CD8-positive, alpha-beta memory T cell (primary cell): ENCODE data around the gene CCDC78. TPM values are rescaled to one million over a fixed set of nuclear protein-coding genes. Genes with fewer than 3 reads are reported as not detected.
A peak's percentile ranks its signal among the peaks of the same experiment; 100 is the strongest.

Experiments
- CTCF ChIA-PET: fragments of 350-600 bp; sonication (Branson Sonifier 250); formaldehyde crosslinking; loops from one replicate; lab custom pipeline; 2021; ENCODE audit warnings: antibody characterized with exemption; lab: Charles Lee
- POLR2A ChIA-PET: fragments of 350-600 bp; sonication (Branson Sonifier 250); formaldehyde crosslinking; loops from one replicate; lab custom pipeline; 2021; ENCODE audit warnings: antibody characterized with exemption; lab: Charles Lee
- DNase-seq, 5 donors: peaks; one replicate each; pipeline versions ENCODE4 v3.0.0 to v3.0.0-alpha.2; 2020 to 2022; ENCODE audit warnings: mixed read lengths in 1 of 5
- H3K27ac ChIP-seq: one replicate; pipeline ENCODE4 v1.7.0; 2013; ENCODE audit warnings: low read depth, mild to moderate bottlenecking, low read length, moderate library complexity
- H3K27me3 ChIP-seq: 2 replicates; pipeline ENCODE4 v1.7.0; 2013; ENCODE audit warnings: low read length, mild to moderate bottlenecking; ENCODE audit not compliant: insufficient read depth, poor library complexity, severe bottlenecking
- H3K36me3 ChIP-seq: 2 replicates; pipeline ENCODE4 v1.7.0; 2013; ENCODE audit warnings: mild to moderate bottlenecking, low read length, moderate library complexity; ENCODE audit not compliant: insufficient read depth
- H3K4me1 ChIP-seq: 2 replicates; pipeline ENCODE4 v1.7.0; 2013; ENCODE audit warnings: mild to moderate bottlenecking, low read length, moderate library complexity; ENCODE audit not compliant: insufficient read depth
- H3K4me3 ChIP-seq: 2 replicates; pipeline ENCODE4 v1.7.0; 2013; ENCODE audit warnings: mild to moderate bottlenecking, low read length
- H3K9me3 ChIP-seq: 2 replicates; pipeline ENCODE4 v1.7.0; 2013; ENCODE audit warnings: mild to moderate bottlenecking, low read length
- H3K27ac Mint-ChIP-seq, 8 donors: one replicate each; pipeline ENCODE4 v1.8.0; 2020 to 2021; ENCODE audit warnings: mixed read lengths in 8 of 8, mild to moderate bottlenecking in 6 of 8, inconsistent platforms in 3 of 8, moderate library complexity in 3 of 8
- H3K27me3 Mint-ChIP-seq, 2 donors: one replicate each; pipeline ENCODE4 v1.8.0; 2020 to 2021; ENCODE audit warnings: mixed read lengths in 2 of 2, mild to moderate bottlenecking in 1 of 2, moderate library complexity in 1 of 2
- H3K36me3 Mint-ChIP-seq, 3 donors: one replicate each; pipeline ENCODE4 v1.8.0; 2020 to 2021; ENCODE audit warnings: mixed read lengths in 3 of 3, inconsistent platforms in 1 of 3, mild to moderate bottlenecking in 1 of 3
- H3K4me1 Mint-ChIP-seq, 3 donors: one replicate each; pipeline ENCODE4 v1.8.0; 2020 to 2021; ENCODE audit warnings: mixed read lengths in 3 of 3, inconsistent platforms in 1 of 3, mild to moderate bottlenecking in 1 of 3
- H3K4me3 Mint-ChIP-seq, 7 donors: one replicate each; pipeline ENCODE4 v1.8.0; 2020 to 2021; ENCODE audit warnings: mixed read lengths in 7 of 7, mild to moderate bottlenecking in 6 of 7, moderate library complexity in 4 of 7, inconsistent platforms in 2 of 7
- H3K9me3 Mint-ChIP-seq, 5 donors: one replicate each; pipeline ENCODE4 v1.8.0; 2020 to 2022; ENCODE audit warnings: mixed read lengths in 5 of 5, mild to moderate bottlenecking in 3 of 5, moderate library complexity in 2 of 5, inconsistent platforms in 1 of 5
- polyA plus RNA-seq: library from polyadenylated mRNA; unstranded; fragments of 300-500 nt; fragmentation: Illumina TruSeq; gene quantifications from one replicate; pipeline ENCODE4 v1.2.3, GENCODE V29; 2021
- total RNA-seq, 2 experiments: library from RNA; stranded (reverse); gene quantifications; one replicate each; pipeline ENCODE4 v1.2.3, GENCODE V29; 2021

CCDC78 gene
- total and polyA plus RNA-seq, 3 experiments from 2014 or later, result 0.53 to 9.9 (median 9.8) TPM

DNA sequence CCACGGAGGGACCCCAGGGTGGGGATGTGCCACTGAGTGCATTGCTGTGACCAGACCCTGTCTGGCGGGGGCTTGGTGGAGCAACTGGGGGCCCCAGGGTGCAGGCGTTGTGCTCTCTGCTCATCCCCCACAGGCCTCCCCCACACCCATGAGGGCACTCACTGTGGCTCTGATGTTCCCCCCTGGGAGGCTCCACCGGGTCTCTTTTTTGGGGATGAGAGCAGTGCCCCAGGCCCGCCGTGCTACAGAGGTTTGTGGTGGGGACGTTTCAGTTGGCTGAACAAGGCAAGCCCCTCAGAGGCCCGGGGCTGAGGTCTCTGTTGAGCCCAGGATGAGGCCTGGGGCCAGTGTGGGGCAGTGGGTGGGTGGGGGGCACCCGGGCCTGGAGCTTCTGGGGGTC is 2.5 kb downstream of the CCDC78 start:
- ChIA-PET POLR2A (interaction anchor here (1.1 to 5.4 kb wide), 2 partner anchors 8 to 17 kb away, joined by 4 to 53 read pairs; partner anchors contain the start of genes CIAO3 and METRN), CTCF (interaction anchor here (7.2 to 22.8 kb wide), 2 partner anchors 9 to 13 kb away, joined by 59 to 332 read pairs; partner anchors contain the start of genes CIAO3, HAGHL and METRN)
- Mint-ChIP-seq H3K4me3 (peak overlapping the region in 3 of 7 donors; percentile 37 to 74 (median 52)), H3K27me3 (no peaks in the 10 kb centered on the region), H3K27ac (peak overlapping the region in 3 of 8 donors; percentile 47 to 87 (median 47)), H3K9me3 (no peaks in the 10 kb centered on the region), H3K36me3 (no peaks in the 10 kb centered on the region), H3K4me1 (peaks cover 16 to 47% (median 18%) of the 10 kb centered on the region in 3 donors)
- H3K9me3 ChIP-seq, result no peaks in the 10 kb centered on the region
- H3K36me3 ChIP-seq, result no peaks in the 10 kb centered on the region
- no peak overlapping the region for H3K27ac ChIP-seq
- H3K4me3 ChIP-seq, result no peak overlapping the region
- peaks cover 36% of the 10 kb centered on the region for H3K4me1 ChIP-seq
- H3K27me3 ChIP-seq, result no peaks in the 10 kb centered on the region
- no peak for DNase-seq

DNA sequence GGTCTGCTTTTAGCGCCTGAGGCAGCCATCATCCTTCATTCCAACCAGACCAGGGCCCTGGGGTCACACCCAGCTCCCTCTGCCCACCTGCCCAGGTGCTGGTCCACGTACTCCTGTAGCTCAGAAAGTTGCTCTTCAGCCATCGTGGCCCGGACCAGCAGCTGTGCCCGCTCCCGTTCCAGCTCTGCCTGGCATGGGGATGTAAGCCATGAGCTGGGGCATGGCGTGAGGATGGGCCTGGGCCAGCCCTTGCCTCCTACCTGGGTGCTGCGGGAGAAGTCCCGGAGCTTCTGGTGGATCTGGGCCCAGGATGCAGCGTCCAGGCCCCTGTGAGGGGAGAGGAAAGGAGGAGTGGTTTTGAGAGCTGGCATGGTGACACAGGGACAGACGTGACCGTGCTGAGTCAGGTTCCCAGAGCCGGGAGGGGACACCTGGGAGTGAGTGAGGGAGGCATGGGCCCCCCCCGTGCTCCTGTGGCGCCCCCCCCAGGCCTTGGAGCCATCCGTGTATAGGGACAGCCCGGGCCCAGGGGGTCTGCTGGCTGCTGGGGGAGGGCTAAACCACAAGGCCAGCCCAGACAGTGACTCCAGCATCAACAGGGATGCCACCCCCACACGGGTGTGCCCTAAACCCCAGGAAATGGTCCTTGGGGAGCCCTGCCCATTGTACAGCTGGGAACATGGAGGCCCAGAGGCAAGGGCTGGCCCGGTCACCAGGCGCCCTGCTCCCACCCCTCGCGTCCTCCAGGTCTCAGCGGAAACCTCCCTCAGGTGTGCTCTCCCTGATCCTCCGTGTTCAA is 3.2 kb downstream of the CCDC78 start:
- H3K36me3 Mint-ChIP-seq, result no peaks in the 10 kb centered on the region
- ChIA-PET POLR2A (interaction anchor here (3.0 kb wide), 1 partner anchor 33 kb away, joined by 12 read pairs; the partner anchor contains the start of gene WDR24), CTCF (interaction anchor here (2.0 to 22.8 kb wide), 4 partner anchors 9 to 62 kb away, joined by 6 to 332 read pairs (median 35); partner anchors contain the start of genes CIAO3, HAGHL and METRN)
- H3K27ac ChIP-seq, result no peak overlapping the region
- H3K4me1 Mint-ChIP-seq, result peaks cover 16 to 49% (median 19%) of the 10 kb centered on the region in 3 donors
- peak overlapping the region; percentile 37 to 83 (median 68) for H3K4me3 Mint-ChIP-seq
- H3K27me3 Mint-ChIP-seq, result no peaks in the 10 kb centered on the region
- DNase-seq, result no peak
- no peaks in the 10 kb centered on the region for H3K36me3 ChIP-seq
- peak overlapping the region; percentile 24 to 93 (median 84) for H3K27ac Mint-ChIP-seq
- H3K9me3 Mint-ChIP-seq, result no peaks in the 10 kb centered on the region
- no peaks in the 10 kb centered on the region for H3K27me3 ChIP-seq
- no peak overlapping the region for H3K4me3 ChIP-seq
- H3K4me1 ChIP-seq, result peaks cover 36% of the 10 kb centered on the region
- no peaks in the 10 kb centered on the region for H3K9me3 ChIP-seq

DNA sequence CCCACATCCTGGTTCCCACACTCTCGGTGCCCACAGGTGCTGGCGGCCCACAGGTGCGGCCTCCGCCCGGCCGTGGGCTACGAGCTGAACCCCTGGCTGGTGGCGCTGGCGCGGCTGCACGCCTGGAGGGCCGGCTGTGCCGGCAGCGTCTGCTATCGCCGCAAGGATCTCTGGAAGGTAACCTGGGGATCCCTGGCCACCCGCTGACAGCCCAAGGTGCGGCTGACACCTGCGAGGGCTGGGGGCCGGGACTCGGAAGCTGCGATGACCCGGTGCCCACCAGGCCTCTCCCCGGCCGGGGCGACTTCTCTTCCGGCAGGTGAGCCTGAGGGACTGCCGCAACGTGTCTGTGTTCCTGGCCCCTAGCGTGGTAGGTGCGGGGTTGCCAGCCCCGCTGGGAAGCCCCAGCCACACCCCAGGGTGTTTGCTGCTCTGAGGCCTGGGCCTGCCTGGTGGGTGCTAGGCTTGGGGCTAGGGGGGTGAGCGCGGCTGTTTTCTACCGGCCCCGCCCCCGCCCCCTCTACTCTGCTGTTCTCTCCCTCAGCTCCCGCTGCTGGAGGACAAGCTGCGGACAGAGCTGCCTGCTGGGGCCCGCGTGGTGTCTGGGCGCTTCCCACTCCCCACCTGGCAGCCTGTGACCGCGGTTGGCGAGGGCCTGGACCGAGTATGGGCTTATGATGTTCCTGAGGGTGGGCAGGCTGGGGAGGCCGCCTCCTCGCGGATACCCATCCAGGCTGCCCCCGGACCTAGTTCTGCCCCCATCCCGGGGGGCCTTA is 4.3 kb downstream of the CCDC78 start:
- peaks cover 16 to 49% (median 19%) of the 10 kb centered on the region in 3 donors for H3K4me1 Mint-ChIP-seq
- no peaks in the 10 kb centered on the region for H3K9me3 Mint-ChIP-seq
- ChIA-PET CTCF (interaction anchor here (2.0 to 22.8 kb wide), 4 partner anchors 8 to 63 kb away, joined by 6 to 332 read pairs (median 35); partner anchors contain the start of genes CIAO3, HAGHL and METRN), POLR2A (interaction anchor here (0.7 to 3.2 kb wide), 8 partner anchors 8 to 242 kb away, joined by 3 to 21 read pairs (median 8); partner anchors contain the start of genes CHTF18, CIAO3, METTL26 and RPUSD1)
- Histone ChIP-seq H3K4me3 (peak overlapping the region; percentile 32), H3K27ac (peak overlapping the region; percentile 82), H3K4me1 (peaks cover 36% of the 10 kb centered on the region), H3K9me3 (no peaks in the 10 kb centered on the region), H3K27me3 (no peaks in the 10 kb centered on the region), H3K36me3 (no peaks in the 10 kb centered on the region)
- no peaks in the 10 kb centered on the region for H3K27me3 Mint-ChIP-seq
- DNase-seq, result peak in 4 of 5 donors; percentile 37 to 68 (median 65)
- peak overlapping the region; percentile 62 to 86 (median 77) for H3K4me3 Mint-ChIP-seq
- peak overlapping the region; percentile 61 to 94 (median 88) for H3K27ac Mint-ChIP-seq
- H3K36me3 Mint-ChIP-seq, result no peaks in the 10 kb centered on the region

DNA sequence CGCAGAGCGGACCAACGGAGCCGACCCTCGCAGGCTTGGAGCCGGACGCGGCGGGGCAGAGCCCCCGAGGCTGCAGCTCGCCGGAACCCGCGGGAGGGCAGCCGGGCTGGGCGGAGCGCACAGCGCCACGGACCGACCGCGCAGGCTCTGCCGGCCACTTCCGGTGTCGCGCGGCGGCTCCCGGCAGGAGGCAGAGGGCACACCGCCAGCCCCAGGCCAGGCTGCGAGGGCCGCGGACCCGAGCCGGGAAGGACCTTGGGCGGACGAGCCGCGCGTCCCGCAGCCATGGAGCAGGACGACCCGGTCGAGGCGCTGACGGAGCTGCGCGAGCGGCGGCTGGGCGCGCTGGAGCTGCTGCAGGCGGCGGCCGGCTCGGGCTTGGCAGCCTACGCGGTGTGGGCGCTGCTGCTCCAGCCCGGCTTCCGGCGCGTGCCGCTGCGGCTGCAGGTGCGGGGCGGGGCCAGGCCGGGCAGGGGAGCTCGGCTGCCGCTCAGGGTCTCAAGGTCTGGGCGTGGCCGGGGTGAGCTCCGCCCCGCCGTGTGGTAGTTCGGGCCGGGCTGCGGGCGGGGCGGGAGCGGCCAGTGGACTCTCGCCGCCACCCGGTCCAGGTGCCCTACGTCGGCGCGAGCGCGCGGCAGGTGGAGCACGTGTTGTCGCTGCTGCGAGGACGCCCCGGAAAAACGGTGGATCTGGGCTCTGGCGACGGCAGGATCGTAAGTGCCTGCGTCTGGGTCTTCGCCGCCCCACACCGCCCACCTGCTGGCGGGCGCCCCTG is 5.1 kb downstream of the CCDC78 start, which contains the start of gene ANTKMT:
TSS of gene ANTKMT (plus strand) at position 157 of the 775 bp plus-strand sequence. CDS start at position 286, 129 bp downstream.
- POLR2A ChIA-PET, result interaction anchor here (0.7 to 3.2 kb wide), 8 partner anchors 9 to 243 kb away, joined by 3 to 21 read pairs (median 8); partner anchors contain the start of genes CHTF18, CIAO3, METTL26 and RPUSD1

DNA sequence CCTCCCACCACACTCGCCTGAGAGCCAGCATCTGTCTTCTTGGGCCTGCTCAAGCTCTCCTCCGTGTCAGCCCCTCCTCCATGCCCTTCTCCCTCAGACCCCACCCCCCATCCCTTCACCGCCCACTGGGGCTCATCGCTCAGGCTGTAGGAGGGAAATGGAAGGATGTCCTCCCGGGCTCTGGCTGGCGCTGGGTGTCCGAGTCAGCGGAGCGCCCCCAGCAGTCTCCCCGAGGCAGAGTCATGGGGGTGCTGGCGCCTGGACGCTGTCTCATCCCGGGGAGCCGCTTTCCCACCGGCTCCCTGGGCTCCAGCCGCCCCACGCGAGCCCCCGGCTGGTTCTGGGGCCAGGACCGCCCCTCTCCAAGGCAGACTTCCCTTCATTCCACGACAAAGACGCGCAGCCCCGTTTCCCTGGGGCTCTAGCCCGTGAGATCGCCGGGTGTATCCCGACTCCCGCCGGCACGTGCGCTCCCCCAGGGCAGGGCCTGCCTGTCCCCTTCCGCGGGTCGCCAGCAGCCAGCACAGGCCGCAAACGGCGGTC is 5.7 kb downstream of the CCDC78 start:
- Histone ChIP-seq H3K27ac (peak overlapping the region; percentile 82), H3K4me3 (peak overlapping the region; percentile 67), H3K36me3 (no peaks in the 10 kb centered on the region), H3K9me3 (no peaks in the 10 kb centered on the region), H3K4me1 (peaks cover 31% of the 10 kb centered on the region), H3K27me3 (no peaks in the 10 kb centered on the region)
- ChIA-PET POLR2A (interaction anchor here (0.8 to 3.2 kb wide), 8 partner anchors 8 to 68 kb away, joined by 3 to 21 read pairs (median 10); partner anchors contain the start of genes CHTF18, CIAO3, RPUSD1 and WDR24), CTCF (interaction anchor here (0.8 to 22.8 kb wide), 8 partner anchors 6 to 141 kb away, joined by 3 to 332 read pairs (median 8); partner anchors contain the start of genes CIAO3, HAGHL and METRN)
- peak overlapping the region; percentile 83 to 97 (median 89) for H3K4me3 Mint-ChIP-seq
- H3K27ac Mint-ChIP-seq, result peak overlapping the region; percentile 74 to 98 (median 94)
- no peaks in the 10 kb centered on the region for H3K36me3 Mint-ChIP-seq
- no peaks in the 10 kb centered on the region for H3K9me3 Mint-ChIP-seq
- DNase-seq, result peak in 2 of 5 donors; percentile 33 to 39
- peaks cover 18 to 50% (median 19%) of the 10 kb centered on the region in 3 donors for H3K4me1 Mint-ChIP-seq
- H3K27me3 Mint-ChIP-seq, result no peaks in the 10 kb centered on the region

More for the DNA sequence above, 5.1 kb downstream of the CCDC78 start, which contains the start of gene ANTKMT:
- no peaks in the 10 kb centered on the region for H3K9me3 ChIP-seq
- H3K36me3 ChIP-seq, result no peaks in the 10 kb centered on the region
- peak; percentile 68 to 84 (median 83) for DNase-seq
- Mint-ChIP-seq H3K27ac (peak within 1 kb of the TSS; percentile 74 to 98 (median 94)), H3K9me3 (no peaks in the 10 kb centered on the region), H3K4me1 (peaks cover 18 to 49% (median 19%) of the 10 kb centered on the region in 3 donors), H3K27me3 (no peaks in the 10 kb centered on the region), H3K36me3 (no peaks in the 10 kb centered on the region), H3K4me3 (peak within 1 kb of the TSS; percentile 83 to 97 (median 89))
- H3K27me3 ChIP-seq, result no peaks in the 10 kb centered on the region
- H3K4me1 ChIP-seq, result peaks cover 31% of the 10 kb centered on the region
- peak within 1 kb of the TSS; percentile 82 for H3K27ac ChIP-seq
- H3K4me3 ChIP-seq, result peak within 1 kb of the TSS; percentile 67
- CTCF ChIA-PET, result interaction anchor here (0.8 to 22.8 kb wide), 7 partner anchors 7 to 65 kb away, joined by 3 to 332 read pairs (median 10); partner anchors contain the start of genes CIAO3, HAGHL and METRN

DNA sequence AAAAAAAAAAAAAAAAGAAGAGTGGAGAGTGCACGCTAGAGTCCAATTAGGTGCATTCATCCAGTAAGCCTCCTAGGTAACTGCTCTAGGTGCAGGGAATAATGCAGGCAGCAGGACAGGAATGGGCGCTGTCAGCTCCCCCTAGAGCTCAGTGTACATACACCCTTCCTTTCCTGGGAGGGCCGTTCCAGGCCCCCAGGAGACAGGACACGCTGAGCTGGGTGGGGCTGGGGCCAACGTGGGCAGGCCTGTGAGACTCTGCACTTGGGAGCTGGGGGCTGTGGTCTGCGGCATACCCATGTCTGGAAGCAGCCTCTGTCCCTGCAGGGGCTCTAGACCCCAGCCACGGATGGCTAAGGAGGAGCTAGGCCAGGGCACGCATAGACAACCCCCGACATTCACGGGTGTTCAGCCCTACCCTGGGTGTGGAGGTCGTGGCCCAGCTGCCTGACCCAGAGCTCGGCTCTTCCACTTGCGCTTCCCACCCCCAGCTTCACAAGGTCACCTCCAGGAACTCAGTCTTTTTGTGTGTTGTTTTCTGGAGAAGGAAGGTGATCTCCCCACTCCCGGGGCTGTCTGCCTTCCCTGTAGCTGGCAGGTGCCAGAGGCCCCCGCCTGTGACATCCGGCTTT is 6.3 kb downstream of the CCDC78 start:
- Histone ChIP-seq H3K9me3 (no peaks in the 10 kb centered on the region), H3K36me3 (no peaks in the 10 kb centered on the region), H3K27ac (peak overlapping the region; percentile 82), H3K27me3 (no peaks in the 10 kb centered on the region), H3K4me1 (peaks cover 31% of the 10 kb centered on the region), H3K4me3 (peak overlapping the region; percentile 67)
- Mint-ChIP-seq H3K27ac (peak overlapping the region; percentile 74 to 98 (median 94)), H3K27me3 (no peaks in the 10 kb centered on the region), H3K4me3 (peak overlapping the region; percentile 83 to 97 (median 89)), H3K9me3 (no peaks in the 10 kb centered on the region), H3K4me1 (peaks cover 18 to 45% (median 19%) of the 10 kb centered on the region in 3 donors), H3K36me3 (no peaks in the 10 kb centered on the region)
- CTCF ChIA-PET, result interaction anchor here (0.8 to 22.8 kb wide), 7 partner anchors 6 to 141 kb away, joined by 3 to 332 read pairs (median 10); partner anchors contain the start of genes CIAO3, HAGHL and METRN
- DNase-seq, result peak in 1 of 5 donors; percentile 55
- POLR2A ChIA-PET, result interaction anchor here (0.8 to 3.2 kb wide), 6 partner anchors 8 to 68 kb away, joined by 3 to 21 read pairs (median 11); partner anchors contain the start of genes CHTF18, CIAO3, RPUSD1 and WDR24
